A673 (cell line): ENCODE measurements around the gene SNRNP70. TPM values are rescaled to one million over a fixed set of nuclear protein-coding genes. Genes with fewer than 3 reads are reported as not detected.
A peak's percentile ranks its signal among the peaks of the same experiment; 100 is the strongest.

Source experiments
- BruUV-seq: library from RNA; stranded (reverse); fragments of 400-500 nt; replicated peaks from 2 replicates; lab custom pipeline; 2021; lab: Mats Ljungman, UMichigan
- CTCF ChIA-PET: fragments of 300-600 bp; sonication (Branson Sonifier 250); formaldehyde crosslinking; loops from one replicate; lab custom pipeline; 2022; ENCODE audit warnings: antibody characterized with exemption; lab: Charles Lee
- POLR2A ChIA-PET: fragments of 300-600 bp; sonication (Branson Sonifier 250); formaldehyde crosslinking; loops from one replicate; lab custom pipeline; 2022; ENCODE audit warnings: antibody characterized with exemption; ENCODE audit not compliant: low non-redundant PET; lab: Charles Lee
- DNase-seq: peaks from one replicate; pipeline ENCODE4 v3.0.0-alpha.2; 2015; ENCODE audit warnings: low spot score
- H3K27ac ChIP-seq: fragments of 200-600 bp; sonication (generic); 2 replicates; pipeline ENCODE4 v1.5.1; 2016; ENCODE audit warnings: mixed run types, low read depth, mild to moderate bottlenecking, mixed read lengths, antibody characterized with exemption, low read length; ENCODE audit not compliant: poor library complexity, severe bottlenecking
- H3K27me3 ChIP-seq: fragments of 200-600 bp; sonication (generic); replicated peaks from 2 replicates; pipeline ENCODE4 v1.6.1; 2017; ENCODE audit warnings: mixed run types, low read depth, mild to moderate bottlenecking, mixed read lengths, antibody characterized with exemption, low read length; ENCODE audit not compliant: insufficient read depth, poor library complexity
- H3K36me3 ChIP-seq: fragments of 200-600 bp; sonication (generic); 2 replicates; pipeline ENCODE4 v1.6.1; 2016; ENCODE audit warnings: mixed run types, mild to moderate bottlenecking, mixed read lengths, antibody characterized with exemption, low read length; ENCODE audit not compliant: insufficient read depth, poor library complexity, severe bottlenecking
- H3K4me1 ChIP-seq: fragments of 200-600 bp; sonication (generic); 2 replicates; pipeline ENCODE4 v1.6.1; 2017; ENCODE audit warnings: mixed run types, mild to moderate bottlenecking, mixed read lengths, antibody characterized with exemption, low read length; ENCODE audit not compliant: insufficient read depth, poor library complexity, severe bottlenecking
- H3K4me3 ChIP-seq: fragments of 200-600 bp; sonication (generic); 2 replicates; pipeline ENCODE4 v1.5.1; 2016; ENCODE audit warnings: low read depth, mixed run types, mild to moderate bottlenecking, mixed read lengths, low read length; ENCODE audit not compliant: poor library complexity, severe bottlenecking
- H3K9me3 ChIP-seq: fragments of 200-600 bp; sonication (generic); 2 replicates; pipeline ENCODE4 v1.6.1; 2016; ENCODE audit warnings: mixed run types, low read depth, mild to moderate bottlenecking, mixed read lengths, antibody characterized with exemption, low read length; ENCODE audit not compliant: poor library complexity, severe bottlenecking
- CTCF ChIP-seq: fragments of 300-800, 200-600 bp; sonication (generic); conservative IDR thresholded peaks from 2 replicates; pipeline ENCODE4 v1.5.1; 2017; ENCODE audit warnings: low read depth, mild to moderate bottlenecking, antibody characterized with exemption, low read length, moderate library complexity, mixed read lengths
- EZH2 ChIP-seq: fragments of 200-600 bp; sonication (generic); IDR thresholded peaks from 2 replicates; pipeline ENCODE4 v1.6.1; 2017; ENCODE audit warnings: borderline replicate concordance, low read depth, mild to moderate bottlenecking, mixed read lengths, antibody characterized with exemption, low read length; ENCODE audit not compliant: poor library complexity, severe bottlenecking
- intact Hi-C: fragments of 100-400 bp; cut with micrococcal nuclease; formaldehyde crosslinking; loops from one replicate; pipeline ENCODE4 v1.10.0; 2022; ENCODE audit not compliant: unreplicated experiment
- total RNA-seq: library from RNA; stranded (reverse); gene quantifications from 2 replicates; pipeline ENCODE4 v1.2.3, GENCODE V29; 2021

The SNRNP70 gene
- total RNA-seq, 1 experiment from 2014 or later, result 295 TPM

GRCh38 chr19:49127674-49128544, 42.7 kb downstream of the SNRNP70 start:
- peaks cover 7% of the 10 kb centered on the region for H3K36me3 ChIP-seq
- DNase-seq, result peak; percentile 98
- no peaks in the 10 kb centered on the region for H3K27me3 ChIP-seq
- intact Hi-C loops, result no loop called here
- no peak overlapping the region for H3K27ac ChIP-seq
- no peak for TF ChIP-seq EZH2
- no peak for TF ChIP-seq CTCF
- no TSS peak for BruUV-seq
- POLR2A ChIA-PET, result interaction anchor here (0.6 to 0.7 kb wide), 5 partner anchors 22 to 462 kb away, joined by 3 to 17 read pairs (median 7); no protein-coding TSS in a partner anchor
- no peaks in the 10 kb centered on the region for H3K9me3 ChIP-seq
- CTCF ChIA-PET, result interaction anchor here (0.6 to 1.4 kb wide), 8 partner anchors 12 to 173 kb away, joined by 4 to 25 read pairs (median 8); partner anchors contain the start of gene LIN7B
- peaks cover 18% of the 10 kb centered on the region for H3K4me1 ChIP-seq
- peak overlapping the region; percentile 49 for H3K4me3 ChIP-seq

GRCh38 chr19:49128545-49129237, 43.4 kb downstream of the SNRNP70 start:
- Histone ChIP-seq H3K4me1 (peaks cover 20% of the 10 kb centered on the region), H3K36me3 (peaks cover 10% of the 10 kb centered on the region), H3K27ac (peak overlapping the region; percentile 61), H3K4me3 (peak overlapping the region; percentile 49), H3K9me3 (no peaks in the 10 kb centered on the region), H3K27me3 (no peaks in the 10 kb centered on the region)
- no peak for DNase-seq
- no peak for TF ChIP-seq EZH2
- TF ChIP-seq CTCF, result no peak
- intact Hi-C loops, result no loop called here
- POLR2A ChIA-PET, result interaction anchor here (0.6 kb wide), 1 partner anchor 22 kb away, joined by 13 read pairs; no protein-coding TSS in a partner anchor
- BruUV-seq, result TSS peak; percentile 63
- CTCF ChIA-PET, result interaction anchor here (0.7 to 1.4 kb wide), 3 partner anchors 11 to 17 kb away, joined by 4 to 15 read pairs (median 6); partner anchors contain the start of gene LIN7B

- intact Hi-C loops, result no loop called here
- Histone ChIP-seq H3K36me3 (peaks cover 15% of the 10 kb centered on the region), H3K4me1 (peaks cover 21% of the 10 kb centered on the region), H3K27me3 (no peaks in the 10 kb centered on the region), H3K27ac (no peak overlapping the region), H3K4me3 (peak overlapping the region; percentile 49), H3K9me3 (no peaks in the 10 kb centered on the region)
- ChIA-PET CTCF (no interaction called here), POLR2A (interaction anchor here (0.6 kb wide), 1 partner anchor 22 kb away, joined by 13 read pairs; no protein-coding TSS in a partner anchor)
- DNase-seq, result peak; percentile 46
- BruUV-seq, result no TSS peak
- TF ChIP-seq CTCF (no peak), EZH2 (no peak)
These were observed 44.0 kb downstream of the SNRNP70 start for GRCh38 chr19:49129238-49129583.
